Brain microvascular endothelial cell (primary cell): ENCODE data around the gene RAC3.

ENCODE experiments used
- DNase-seq: peaks from one replicate; pipeline ENCODE4 v3.0.0-alpha.2; 2020
- H3K27ac ChIP-seq: fragments of 250-450 bp; sonication (Bioruptor Pico); 2 replicates; pipeline ENCODE4 v1.5.1; 2020; ENCODE audit warnings: mild to moderate bottlenecking, moderate library complexity
- H3K27me3 ChIP-seq: fragments of 250-450 bp; sonication (Bioruptor Pico); replicated peaks from 2 replicates; pipeline ENCODE4 v1.5.1; 2020; ENCODE audit warnings: mild to moderate bottlenecking
- H3K36me3 ChIP-seq: fragments of 250-450 bp; sonication (Bioruptor Pico); replicated peaks from 2 replicates; pipeline ENCODE4 v1.5.1; 2020; ENCODE audit warnings: mild to moderate bottlenecking
- H3K4me3 ChIP-seq: 2 replicates; pipeline ENCODE4 v1.5.1; 2011; ENCODE audit warnings: low read depth, mild to moderate bottlenecking, control low read depth, low read length, moderate library complexity
- CTCF ChIP-seq: IDR thresholded peaks from 2 replicates; pipeline ENCODE4 v1.5.1; 2011; ENCODE audit warnings: low read depth, mild to moderate bottlenecking, moderate library complexity, low read length, control low read depth, inconsistent platforms; ENCODE audit errors: missing control alignments
- in situ Hi-C: cut with HindIII; loops from 2 replicates; pipeline ENCODE4 v1.10.0; 2017; ENCODE audit warnings: low sequenced_read_pairs, low pct_ligation_motif_present

RAC3 gene

DNA sequence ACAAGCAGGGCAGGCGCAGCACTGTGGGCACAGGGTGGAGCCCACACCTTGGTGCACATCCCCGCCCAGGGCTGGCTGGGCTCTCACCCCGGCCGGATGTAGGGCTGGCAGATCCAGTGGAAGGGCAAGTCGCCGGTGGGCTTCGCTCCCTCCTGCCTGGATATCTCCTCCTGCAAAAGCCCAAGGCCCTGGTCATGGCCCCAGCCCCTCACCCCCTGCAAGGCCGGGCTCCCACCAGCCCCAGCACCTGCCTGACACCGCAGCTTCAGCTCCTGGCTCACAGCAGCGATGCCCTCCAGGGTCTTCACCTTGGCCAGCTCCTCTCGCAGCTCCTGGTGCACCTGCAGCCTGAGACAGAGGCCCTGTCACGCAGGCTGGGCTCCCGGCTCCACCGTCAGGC, 29.1 kb downstream of the RAC3 start:
- Histone ChIP-seq H3K36me3 (peaks cover 59% of the 10 kb centered on the region), H3K4me3 (no peak overlapping the region), H3K27me3 (no peaks in the 10 kb centered on the region), H3K27ac (no peak overlapping the region)
- DNase-seq = no peak
- in situ Hi-C loops = no loop called here
- no peak for TF ChIP-seq CTCF

- Histone ChIP-seq H3K36me3 (peaks cover 52% of the 10 kb centered on the region), H3K27ac (no peak overlapping the region), H3K27me3 (no peaks in the 10 kb centered on the region), H3K4me3 (no peak overlapping the region)
- no peak for TF ChIP-seq CTCF
- in situ Hi-C loops = no loop called here
- no peak for DNase-seq
Observed at GRCh38 chr17:82061047-82061925, 29.8 kb downstream of the RAC3 start.

DNA sequence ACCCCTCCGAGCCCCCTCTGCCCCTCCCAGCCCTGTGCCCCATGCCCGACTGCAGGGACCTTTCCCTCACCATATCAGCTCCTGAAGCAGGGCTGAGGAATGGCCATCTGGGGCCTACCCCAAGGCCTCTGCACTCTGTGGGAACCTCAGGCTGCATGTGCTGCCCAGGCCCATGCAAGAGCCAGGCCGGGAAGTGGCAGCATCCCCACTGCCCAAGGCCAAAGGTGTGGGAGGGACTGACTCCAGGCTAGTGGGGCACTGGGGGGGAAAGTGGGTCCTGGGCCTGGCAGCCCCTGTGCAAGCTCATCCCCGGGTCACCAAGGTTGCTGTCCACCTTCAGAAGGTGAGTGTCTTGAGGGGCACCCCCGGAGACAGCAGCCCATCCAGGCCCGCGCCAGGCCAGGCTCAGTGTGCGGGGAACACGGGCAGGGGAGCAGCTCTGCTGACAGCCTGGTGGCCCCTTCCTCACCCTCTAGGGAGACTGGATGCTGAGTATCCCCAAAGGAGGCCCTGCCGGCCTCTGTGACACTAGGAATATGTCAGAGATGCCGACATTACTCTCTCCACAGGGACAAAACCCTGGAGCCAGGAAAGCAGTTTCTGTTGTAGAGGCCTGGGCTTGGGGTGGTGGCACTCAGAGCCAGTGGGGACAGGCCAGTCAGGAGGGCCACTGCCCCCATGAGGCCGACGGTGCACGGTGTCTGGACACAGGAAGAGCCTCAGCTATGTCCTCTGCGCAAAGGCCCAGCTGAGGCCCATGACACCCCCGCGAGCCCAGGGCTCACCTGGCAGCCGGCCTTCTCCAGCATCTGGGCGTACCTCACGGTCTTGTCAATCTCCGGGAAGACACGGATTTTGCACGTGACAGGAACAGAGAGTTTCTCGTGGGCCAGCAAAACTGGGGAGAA, 30.9 kb downstream of the RAC3 start:
- peak; percentile 15 for TF ChIP-seq CTCF
- in situ Hi-C loops = no loop called here
- no peaks in the 10 kb centered on the region for H3K27me3 ChIP-seq
- H3K4me3 ChIP-seq = no peak overlapping the region
- H3K27ac ChIP-seq = no peak overlapping the region
- no peak for DNase-seq
- H3K36me3 ChIP-seq = peaks cover 42% of the 10 kb centered on the region

DNA sequence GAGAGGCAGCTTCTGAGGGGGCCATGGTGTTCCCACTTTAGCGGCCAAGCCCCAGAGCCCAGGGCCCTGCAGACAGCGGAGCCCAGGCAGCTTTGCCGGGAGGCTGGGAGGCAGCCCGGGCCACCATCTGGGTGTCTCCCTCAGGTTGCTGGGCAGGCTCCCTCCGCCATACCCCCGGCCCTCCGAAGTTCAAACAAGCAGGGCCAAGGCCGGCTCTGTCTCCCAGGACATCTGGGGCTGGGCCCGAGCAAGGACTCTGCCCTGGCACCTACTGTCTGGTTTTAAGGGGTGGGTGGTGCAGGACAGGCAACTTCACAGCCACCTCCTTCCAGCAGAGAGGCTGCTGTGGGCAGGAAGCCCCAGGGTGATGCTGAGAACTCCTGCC, 31.5 kb downstream of the RAC3 start:
- in situ Hi-C loops = no loop called here
- Histone ChIP-seq H3K27ac (no peak overlapping the region), H3K4me3 (no peak overlapping the region), H3K27me3 (no peaks in the 10 kb centered on the region), H3K36me3 (peaks cover 35% of the 10 kb centered on the region)
- no peak for TF ChIP-seq CTCF
- DNase-seq = no peak

DNA sequence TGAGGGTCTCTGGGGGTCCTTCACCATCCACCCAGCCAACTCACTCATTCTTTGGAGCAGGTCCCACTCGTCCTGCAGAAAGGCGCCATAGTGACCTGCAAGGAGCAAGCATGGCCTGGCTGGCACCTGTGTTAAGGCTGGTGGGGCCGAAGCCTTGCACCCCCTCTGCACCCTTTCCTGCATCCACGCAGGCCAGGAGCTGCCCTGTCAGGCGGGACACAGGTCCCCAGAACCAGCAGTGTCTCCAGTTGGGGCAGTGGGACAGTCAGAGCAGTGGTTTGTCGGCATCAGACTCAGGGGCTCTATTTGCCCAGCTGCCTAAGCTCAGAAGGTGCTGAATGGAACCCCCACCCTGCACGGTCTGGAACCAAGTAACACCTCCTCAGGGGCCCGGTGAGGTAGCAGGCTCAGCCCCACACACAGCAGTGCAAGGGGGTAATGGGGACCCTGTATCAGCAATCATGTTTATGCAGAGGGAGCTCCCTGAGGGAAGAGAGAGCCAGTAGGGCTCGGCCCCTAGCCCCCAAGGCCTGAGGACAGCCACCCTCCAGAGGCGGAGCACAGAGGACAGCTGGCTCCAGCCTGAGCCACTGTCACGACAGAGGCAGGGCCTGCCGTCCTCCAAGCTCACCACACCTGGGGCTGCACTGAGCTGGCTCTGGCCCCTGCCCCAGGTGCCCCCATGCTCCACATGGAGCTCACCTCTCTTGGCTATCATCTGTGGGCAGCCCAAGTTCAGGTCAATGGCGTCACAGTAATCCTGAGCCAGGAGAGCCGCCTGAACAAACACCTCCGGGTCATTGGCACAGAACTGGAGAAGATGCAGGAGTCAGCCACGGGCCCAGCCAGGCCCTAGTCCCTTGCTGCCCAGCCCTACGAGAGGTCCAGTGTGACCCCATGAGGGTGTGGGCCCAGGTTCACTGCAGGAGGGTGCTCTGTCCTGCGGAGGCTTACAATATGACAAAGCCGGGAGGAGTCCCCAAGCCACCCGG, 32.2 kb downstream of the RAC3 start:
- DNase-seq = no peak
- in situ Hi-C loops = no loop called here
- H3K27me3 ChIP-seq = no peaks in the 10 kb centered on the region
- H3K36me3 ChIP-seq = peaks cover 31% of the 10 kb centered on the region
- no peak for TF ChIP-seq CTCF
- no peak overlapping the region for H3K27ac ChIP-seq
- no peak overlapping the region for H3K4me3 ChIP-seq
